RWPE1 (cell line): ENCODE results near the gene PDCD1.

Experiments
- CTCF ChIA-PET: fragments of 350-600 bp; sonication (Branson Sonifier 250); formaldehyde crosslinking; extraction: SDS; loops from one replicate; lab custom pipeline; 2021; lab: Yijun Ruan, JAX
- POLR2A ChIA-PET: fragments of 400-600 bp; formaldehyde crosslinking; extraction: SDS; loops from one replicate; lab custom pipeline; 2020; ENCODE audit warnings: antibody characterized with exemption; ENCODE audit not compliant: low non-redundant PET; lab: Yijun Ruan, JAX
- DNase-seq: peaks from one replicate; pipeline ENCODE4 v3.0.0; 2012; ENCODE audit warnings: low spot score
- H3K27ac ChIP-seq: fragments of 450-650 bp; 2 replicates; pipeline ENCODE4 v1.5.1; 2017
- TF ChIP-seq, protein P1 (sequence below): fragments of 450-650 bp; conservative IDR thresholded peaks from 2 replicates; pipeline ENCODE4 v1.5.1; 2017; ENCODE audit warnings: low read depth, mild to moderate bottlenecking

Gene PDCD1

DNA sequence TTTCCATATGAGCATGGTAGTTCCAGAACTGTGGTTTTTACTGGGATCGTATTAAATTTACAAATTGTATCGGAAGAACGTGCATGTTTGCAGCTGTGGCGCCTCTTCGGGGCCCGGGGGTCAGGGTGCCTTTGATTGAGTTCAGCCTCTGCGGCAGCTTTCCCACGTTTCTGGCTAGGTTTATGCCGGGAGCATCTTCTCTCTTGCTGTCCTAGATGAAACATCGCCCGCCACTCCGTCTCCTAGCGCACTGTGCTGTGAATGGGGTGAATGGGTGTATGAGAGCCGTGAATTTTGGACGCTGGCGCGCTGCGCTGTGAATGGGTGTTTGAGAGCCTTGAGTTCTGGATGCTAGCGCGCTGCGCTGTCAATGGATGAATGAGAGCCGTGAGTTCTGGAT, 12.3 kb downstream of the PDCD1 start:
- ChIA-PET CTCF (no interaction called here), POLR2A (no interaction called here)
- no peak overlapping the region for H3K27ac ChIP-seq
- TF ChIP-seq, protein P1, sequence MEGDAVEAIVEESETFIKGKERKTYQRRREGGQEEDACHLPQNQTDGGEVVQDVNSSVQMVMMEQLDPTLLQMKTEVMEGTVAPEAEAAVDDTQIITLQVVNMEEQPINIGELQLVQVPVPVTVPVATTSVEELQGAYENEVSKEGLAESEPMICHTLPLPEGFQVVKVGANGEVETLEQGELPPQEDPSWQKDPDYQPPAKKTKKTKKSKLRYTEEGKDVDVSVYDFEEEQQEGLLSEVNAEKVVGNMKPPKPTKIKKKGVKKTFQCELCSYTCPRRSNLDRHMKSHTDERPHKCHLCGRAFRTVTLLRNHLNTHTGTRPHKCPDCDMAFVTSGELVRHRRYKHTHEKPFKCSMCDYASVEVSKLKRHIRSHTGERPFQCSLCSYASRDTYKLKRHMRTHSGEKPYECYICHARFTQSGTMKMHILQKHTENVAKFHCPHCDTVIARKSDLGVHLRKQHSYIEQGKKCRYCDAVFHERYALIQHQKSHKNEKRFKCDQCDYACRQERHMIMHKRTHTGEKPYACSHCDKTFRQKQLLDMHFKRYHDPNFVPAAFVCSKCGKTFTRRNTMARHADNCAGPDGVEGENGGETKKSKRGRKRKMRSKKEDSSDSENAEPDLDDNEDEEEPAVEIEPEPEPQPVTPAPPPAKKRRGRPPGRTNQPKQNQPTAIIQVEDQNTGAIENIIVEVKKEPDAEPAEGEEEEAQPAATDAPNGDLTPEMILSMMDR = no peak
- DNase-seq = no peak

DNA sequence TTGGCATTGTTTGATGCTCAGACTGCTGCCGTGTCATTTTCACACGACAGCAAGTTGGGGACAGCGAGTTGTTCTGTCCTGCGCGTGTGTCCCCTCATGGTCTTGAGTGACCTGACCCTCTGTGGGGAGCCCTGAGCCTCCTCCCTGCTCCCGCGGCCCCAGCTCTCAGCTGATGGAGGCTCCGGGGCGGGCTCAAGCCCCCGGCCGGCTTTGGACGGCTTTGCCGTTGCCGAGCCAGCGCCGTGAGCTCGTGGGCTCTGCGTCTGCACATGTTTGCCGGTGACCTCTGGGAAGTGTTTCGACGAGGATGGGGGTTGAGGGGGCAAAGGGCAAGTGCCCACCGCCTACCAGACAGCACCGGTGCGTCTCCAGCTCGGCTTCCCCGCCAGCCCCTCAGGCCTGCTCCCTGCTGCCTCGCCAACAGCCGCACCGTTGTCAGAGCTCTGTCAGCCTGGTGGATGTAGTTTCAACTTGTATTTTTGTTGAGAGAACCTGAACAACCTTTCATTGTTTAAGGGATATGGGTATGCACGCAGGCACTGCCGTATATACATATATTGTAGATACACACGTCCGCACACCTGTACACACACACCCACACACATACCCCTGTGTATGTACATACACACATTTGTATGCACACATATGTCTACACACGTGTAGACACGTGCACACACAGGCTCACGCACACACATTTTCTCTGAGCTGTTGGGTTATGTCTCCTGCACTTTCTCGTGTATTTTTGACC, 13.7 kb downstream of the PDCD1 start:
- CTCF ChIA-PET = interaction anchor here (0.6 kb wide), 1 partner anchor 24 kb away, joined by 3 read pairs; no protein-coding TSS in a partner anchor
- POLR2A ChIA-PET = no interaction called here
- TF ChIP-seq, protein P1 = no peak
- no peak overlapping the region for H3K27ac ChIP-seq
- no peak for DNase-seq

DNA sequence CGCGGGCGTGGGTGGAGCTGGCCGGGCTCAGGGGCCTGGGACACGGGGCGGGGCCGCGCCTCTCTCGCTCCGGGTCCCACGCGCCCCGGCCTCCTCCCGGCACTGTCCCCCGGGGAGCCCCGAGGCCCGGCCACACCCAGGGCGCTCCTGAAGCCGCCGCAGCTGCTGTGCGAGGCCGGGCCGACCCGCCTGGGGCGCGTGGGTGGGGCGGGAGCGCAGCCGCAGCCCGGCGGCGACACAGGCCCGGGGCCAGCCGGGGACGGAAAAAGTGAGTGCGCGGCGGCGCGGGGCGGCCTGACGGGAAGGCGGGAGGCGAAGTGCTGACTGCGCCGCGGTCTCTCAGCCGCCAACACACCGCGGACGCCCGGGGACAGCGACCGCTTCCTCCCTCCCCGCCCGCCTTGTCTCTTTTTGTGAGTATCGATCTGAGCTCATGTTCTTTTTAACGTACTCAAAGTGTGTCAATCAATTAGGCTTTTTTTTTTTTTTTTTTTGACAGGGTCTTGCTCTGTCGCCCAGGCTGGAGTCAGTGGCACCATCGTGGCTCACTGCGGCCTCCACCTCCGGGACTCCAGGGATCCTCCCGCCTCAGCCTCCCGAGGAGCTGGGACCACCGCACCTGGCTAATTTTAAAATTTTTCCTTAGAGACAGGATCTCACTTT, 14.5 kb downstream of the PDCD1 start:
- ChIA-PET POLR2A (no interaction called here), CTCF (interaction anchor here (0.6 to 0.9 kb wide), 3 partner anchors 23 to 70 kb away, joined by 3 to 5 read pairs (median 4); no protein-coding TSS in a partner anchor)
- DNase-seq = peak; percentile 51
- TF ChIP-seq, protein P1 = peak; percentile 38; the same call in 1 of the 2 replicates
- no peak overlapping the region for H3K27ac ChIP-seq

DNA sequence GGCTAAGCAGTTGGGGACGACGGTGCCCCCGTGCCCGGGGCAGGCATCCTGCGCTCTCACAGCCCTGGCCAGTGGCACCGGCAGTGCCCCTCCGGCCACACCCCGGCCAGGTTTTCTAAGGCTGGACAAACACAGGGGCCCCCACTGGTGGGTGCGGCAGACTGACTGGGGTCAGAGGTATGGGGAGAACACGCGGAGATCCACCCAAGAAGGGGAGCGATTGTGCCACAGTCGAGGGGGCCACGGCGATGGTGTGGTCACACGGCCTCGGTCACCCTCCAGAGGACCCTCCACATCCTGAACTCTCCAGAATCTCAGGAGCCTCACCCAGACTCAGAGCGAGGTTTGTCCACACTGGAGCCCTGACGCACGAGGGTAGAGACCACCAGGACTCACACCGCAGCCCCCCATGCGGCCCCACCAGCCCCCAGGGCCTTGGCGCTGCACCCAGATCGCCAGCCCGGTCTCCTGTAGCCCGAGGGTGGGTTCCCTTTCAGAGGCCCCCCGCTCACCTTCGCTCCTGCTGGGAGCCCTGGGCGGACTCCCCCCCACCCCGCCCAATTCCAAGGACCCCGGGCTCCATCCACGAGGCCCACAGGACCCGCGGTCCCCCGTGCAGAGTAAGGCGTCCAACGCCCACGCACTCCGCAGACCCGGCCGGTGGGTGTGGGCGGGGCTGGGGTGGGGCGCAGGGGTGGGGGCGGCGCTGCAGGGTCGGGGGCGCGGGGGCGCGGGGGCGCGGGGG, 15.2 kb downstream of the PDCD1 start:
- no peak for DNase-seq
- TF ChIP-seq, protein P1 = no peak
- CTCF ChIA-PET = interaction anchor here (0.6 to 0.9 kb wide), 2 partner anchors 39 to 69 kb away, joined by 4 to 5 read pairs; no protein-coding TSS in a partner anchor
- POLR2A ChIA-PET = no interaction called here
- H3K27ac ChIP-seq = no peak overlapping the region

DNA sequence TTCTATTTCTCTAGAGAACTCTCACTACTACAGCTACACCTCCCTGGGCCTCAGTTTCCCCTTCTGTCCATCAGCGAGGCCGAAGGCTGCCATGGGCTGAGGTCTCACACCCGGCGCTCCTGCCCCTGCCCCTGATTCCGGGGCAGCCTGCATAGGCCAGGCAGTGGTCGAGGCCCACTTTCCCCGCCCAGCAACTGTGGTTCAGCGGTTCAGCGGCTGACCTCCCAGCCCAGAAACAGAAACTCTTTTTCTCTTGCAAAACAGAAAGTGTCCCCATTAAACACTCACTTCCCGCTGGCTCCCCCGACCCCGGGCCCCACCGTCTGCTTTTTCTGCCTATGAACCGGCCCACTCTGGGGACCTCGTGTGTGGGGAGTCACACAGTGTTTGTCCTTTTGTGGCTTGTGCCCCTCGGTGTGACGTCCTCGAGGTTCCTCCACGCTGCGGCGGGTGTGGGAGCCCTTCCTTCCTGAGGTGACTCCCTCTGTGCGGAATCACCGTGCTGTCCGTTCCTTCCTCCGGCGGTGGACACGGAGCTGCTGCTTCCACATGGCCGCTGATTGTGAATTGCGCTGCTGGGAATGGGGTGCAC, 16.0 kb downstream of the PDCD1 start:
- no peak for DNase-seq
- CTCF ChIA-PET = no interaction called here
- H3K27ac ChIP-seq = no peak overlapping the region
- TF ChIP-seq, protein P1 = no peak
- POLR2A ChIA-PET = no interaction called here

DNA sequence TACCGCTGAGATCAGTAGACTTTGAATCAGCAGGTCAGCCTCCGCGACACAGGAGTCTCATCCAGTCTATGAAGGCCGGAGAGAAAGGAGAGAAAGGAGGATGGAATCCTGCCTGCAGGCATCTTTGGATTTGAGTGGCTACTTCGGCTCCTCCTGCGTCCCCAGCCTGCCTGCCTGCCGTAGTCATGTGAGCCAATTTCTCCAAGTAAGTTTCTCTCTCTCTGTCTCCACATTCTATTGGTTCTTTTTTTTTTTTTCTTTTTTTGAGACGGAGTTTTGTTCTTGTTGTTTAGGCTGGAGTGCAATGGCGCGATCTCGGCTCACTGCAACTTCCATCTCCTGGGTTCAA, 16.7 kb downstream of the PDCD1 start:
- no peak overlapping the region for H3K27ac ChIP-seq
- no peak for DNase-seq
- ChIA-PET CTCF (no interaction called here), POLR2A (no interaction called here)
- TF ChIP-seq, protein P1 = no peak
